ENCODE measurements around the gene TMEM208. TPM values are rescaled to one million over a fixed set of nuclear protein-coding genes. Genes with fewer than 3 reads are reported as not detected.

Gene TMEM208
- total RNA-seq, 1 donor from 2014 or later = 41.3 TPM

GRCh38 chr16:67277294-67277998 lies 50.5 kb downstream of the TMEM208 start:
- H3K36me3 Mint-ChIP-seq (ENCODE audit: low read depth) = peaks cover 13% of the 10 kb centered on the region
- peak overlapping the region; percentile 35 for H3K4me3 Mint-ChIP-seq
- POLR2A ChIA-PET = no interaction called here
- no peak overlapping the region for H3K27ac Mint-ChIP-seq
- ATAC-seq (ENCODE audit: low read depth) (no peak), DNase-seq (no peak)
- intact Hi-C loops (cut with micrococcal nuclease) = loop anchor here (5.0 kb wide), 1 partner anchor 50 kb away; the partner anchor contains the start of genes KCTD19 and LRRC36
- CTCF ChIA-PET = interaction anchor here (0.6 to 0.9 kb wide), 2 partner anchors 31 to 122 kb away, joined by 3 to 4 read pairs; no protein-coding TSS in a partner anchor
- no peaks in the 10 kb centered on the region for H3K9me3 Mint-ChIP-seq
- H3K27me3 Mint-ChIP-seq = no peaks in the 10 kb centered on the region
- TF ChIP-seq CTCF (IDR thresholded peaks at IDR 0.05) = no peak
- peaks cover 3% of the 10 kb centered on the region for H3K4me1 Mint-ChIP-seq

GRCh38 chr16:67277999-67278772 lies 51.3 kb downstream of the TMEM208 start:
- ChIA-PET CTCF (interaction anchor here (0.6 to 1.5 kb wide), 4 partner anchors 18 to 188 kb away, joined by 4 to 6 read pairs (median 4); no protein-coding TSS in a partner anchor), POLR2A (interaction anchor here (0.7 to 1.6 kb wide), 5 partner anchors 34 to 351 kb away, joined by 3 to 5 read pairs (median 3); partner anchors contain the start of genes ATP6V0D1 and TMEM208)
- H3K4me3 Mint-ChIP-seq = peak overlapping the region; percentile 79
- no peak for TF ChIP-seq CTCF (IDR thresholded peaks at IDR 0.05)
- no peak for ATAC-seq (ENCODE audit: low read depth)
- intact Hi-C loops (cut with micrococcal nuclease) = loop anchor here (2.0 to 5.0 kb wide), 3 partner anchors 33 to 51 kb away; partner anchors contain the start of genes KCTD19, LRRC36 and TMEM208
- peaks cover 3% of the 10 kb centered on the region for H3K4me1 Mint-ChIP-seq
- no peak overlapping the region for H3K27ac Mint-ChIP-seq
- no peaks in the 10 kb centered on the region for H3K9me3 Mint-ChIP-seq
- H3K36me3 Mint-ChIP-seq (ENCODE audit: low read depth) = peaks cover 11% of the 10 kb centered on the region
- no peaks in the 10 kb centered on the region for H3K27me3 Mint-ChIP-seq
- no peak for DNase-seq

Other genes with a start within 250 kb of the TMEM208 start
- 7.1 and 10.2 TPM in 2 replicates for gene CES4A, start 238.5 kb upstream of the TMEM208 start, total RNA-seq
- 66.6 and 67.3 TPM in 2 replicates for gene CBFB, start 198.0 kb upstream of the TMEM208 start, total RNA-seq
- gene PHAF1, start 117.2 kb upstream of the TMEM208 start, total RNA-seq = 13.8 and 16.9 TPM in 2 replicates
- 0.64 and 0.93 TPM in 2 replicates for gene B3GNT9, start 76.1 kb upstream of the TMEM208 start, total RNA-seq
- 31.5 and 37.3 TPM in 2 replicates for gene TRADD, start 67.2 kb upstream of the TMEM208 start, total RNA-seq
- 5.6 and 6.5 TPM in 2 replicates for gene FBXL8, start 67.2 kb upstream of the TMEM208 start, total RNA-seq
- 5.9 and 7.3 TPM in 2 replicates for gene HSF4, start 62.4 kb upstream of the TMEM208 start, total RNA-seq
- 0.64 and 0.91 TPM in 2 replicates for gene NOL3, start 56.6 kb upstream of the TMEM208 start, total RNA-seq
- 10.6 and 18.7 TPM in 2 replicates for gene MATCAP1, start 43.2 kb upstream of the TMEM208 start, total RNA-seq
- not detected in 2 replicates for gene EXOC3L1, start 37.0 kb upstream of the TMEM208 start, total RNA-seq
- 117 and 128 TPM in 2 replicates for gene E2F4, start 35.0 kb upstream of the TMEM208 start, total RNA-seq
- 6.8 and 6.9 TPM in 2 replicates for gene ELMO3, start 28.0 kb upstream of the TMEM208 start, total RNA-seq
- gene FHOD1, start 20.4 kb downstream of the TMEM208 start, total RNA-seq = 45.5 and 50.4 TPM in 2 replicates
- gene SLC9A5, start 21.8 kb downstream of the TMEM208 start, total RNA-seq = 1.9 and 2.5 TPM in 2 replicates
- 7.8 TPM in 2 replicates for gene PLEKHG4, start 52.4 kb downstream of the TMEM208 start, total RNA-seq
- not detected in 2 replicates for gene KCTD19, start 99.6 kb downstream of the TMEM208 start, total RNA-seq
- gene LRRC36, start 99.7 kb downstream of the TMEM208 start, total RNA-seq = 0.49 and 0.69 TPM in 2 replicates
- gene TPPP3, start 166.4 kb downstream of the TMEM208 start, total RNA-seq = 0.15 TPM in 1 of 2 replicates, not detected in the other
- gene ZDHHC1, start 189.3 kb downstream of the TMEM208 start, total RNA-seq = 2.8 and 3.8 TPM in 2 replicates
- gene HSD11B2, start 204.0 kb downstream of the TMEM208 start, total RNA-seq = 0.49 TPM in 1 of 2 replicates, not detected in the other